Spleen (tissue), 11 donors: ENCODE data around the gene FOXJ1. TPM values are rescaled to one million over a fixed set of nuclear protein-coding genes. Genes with fewer than 3 reads are reported as not detected.

ENCODE experiments used
- DNase-seq: peaks from one replicate; pipeline ENCODE4 v3.0.0-alpha.2; 2020
- H3K27ac ChIP-seq, 8 donors: fragments of 200-600 bp; sonication (generic) in 7 of 8; 1 replicate in 4 of 8; 2 replicates in 4 of 8; pipeline versions ENCODE4 v1.5.0 to v1.8.0; 2016 to 2021; ENCODE audit warnings: inconsistent platforms in 4 of 8, mild to moderate bottlenecking in 4 of 8, moderate library complexity in 1 of 8
- H3K27me3 ChIP-seq, 7 donors: fragments of 200-600 bp; sonication (generic) in 6 of 7; replicated peaks in 1 of 7; 1 replicate in 4 of 7; 2 replicates in 3 of 7; pipeline versions ENCODE4 v1.5.0 to v1.8.0; 2016 to 2021; ENCODE audit warnings: inconsistent platforms in 3 of 7, mild to moderate bottlenecking in 1 of 7
- H3K36me3 ChIP-seq, 6 donors: fragments of 200-600 bp; sonication (generic) in 5 of 6; 1 replicate in 4 of 6; 2 replicates in 2 of 6; pipeline versions ENCODE4 v1.5.0 to v1.8.0; 2016 to 2021; ENCODE audit warnings: inconsistent platforms in 2 of 6
- H3K4me1 ChIP-seq, 6 donors: fragments of 200-600 bp; sonication (generic) in 5 of 6; 1 replicate in 3 of 6; 2 replicates in 3 of 6; pipeline versions ENCODE4 v1.5.0 to v1.8.0; 2016 to 2021; ENCODE audit warnings: inconsistent platforms in 3 of 6
- H3K4me3 ChIP-seq, 8 donors: fragments of 200-600 bp; sonication (generic) in 7 of 8; 1 replicate in 4 of 8; 2 replicates in 4 of 8; pipeline versions ENCODE4 v1.5.0 to v1.8.0; 2016 to 2021; ENCODE audit warnings: inconsistent platforms in 4 of 8, mild to moderate bottlenecking in 4 of 8, moderate library complexity in 2 of 8
- H3K9me3 ChIP-seq, 8 donors: fragments of 200-600 bp; sonication (generic) in 7 of 8; 1 replicate in 4 of 8; 2 replicates in 4 of 8; pipeline versions ENCODE4 v1.5.0 to v1.8.0; 2016 to 2021; ENCODE audit warnings: inconsistent platforms in 4 of 8
- POLR2A ChIP-seq, 3 donors: fragments of 450-650 bp; IDR thresholded peaks; one replicate each; pipeline ENCODE4 v1.5.1; 2017; ENCODE audit warnings: antibody characterized with exemption in 3 of 3, mild to moderate bottlenecking in 1 of 3
- POLR2AphosphoS5 ChIP-seq, 3 donors: sonication (generic); formaldehyde crosslinking; IDR thresholded peaks; one replicate each; pipeline ENCODE4 v1.5.1; 2017; ENCODE audit warnings: antibody characterized with exemption in 3 of 3
- WGBS, 5 donors: extraction: QIAGEN DNeasy Blood & Tissue Kit in 3 of 5; methylation state at CpG; one replicate each; pipeline versions ENCODE4 v1.1.5 to v1.1.7; 2013 to 2018; 5-methylcytosine and 5-hydroxymethylcytosine counted together
- intact Hi-C: fragments of 100-400 bp; cut with DNase I; formaldehyde crosslinking; loops from one replicate; pipeline ENCODE4 v1.15.0; 2023; ENCODE audit warnings: low total_unique reads
- polyA plus RNA-seq, 3 donors: library from polyadenylated mRNA; stranded (reverse); fragments of 200-250 nt; gene quantifications; one replicate each; pipeline ENCODE4 v1.2.1, GENCODE V29; 2013
- total RNA-seq, 7 donors: library from RNA; depleted of rRNA in 3 of 7; stranded (reverse); fragments of >200 nt in 3 of 7; fragmentation: NEBNext Ultra II Directional in 4 of 7; extraction: Animal tissue kit (Norgen Biotek cat#: 25700) in 4 of 7; gene quantifications; one replicate each; pipeline versions ENCODE4 v1.1.0 to v1.2.1, GENCODE V29; 2016 to 2021
- TF ChIP-seq, protein P1 (sequence below), 11 experiments: fragments of 200-600 bp in 7 of 11; fragments of 450-650 bp in 4 of 11; sonication (generic) in 4 of 11; IDR thresholded peaks in 8 of 11; conservative IDR thresholded peaks in 3 of 11; 1 replicate in 7 of 11; 2 replicates in 4 of 11; pipeline versions ENCODE4 v1.4.0 to v1.8.0; 2016 to 2021; ENCODE audit warnings: antibody characterized with exemption in 11 of 11, inconsistent platforms in 4 of 11, mild to moderate bottlenecking in 1 of 11
- donor health status: healthy with polysubstance abuse.
- donor health status: DM: no; HTN: no; CAD: no; lungs with moderate emphysema.
- donor health status: DM: no; HTN: no; CAD: no.
- donor health status: Bipolar disorder and iron deficiency.
- donor health status: healthy.
- donor health status: DM: no; HTN: no; CAD: no.
- donor health status: DM: yes; HTN: yes; CAD: no.

FOXJ1 gene
- total and polyA plus RNA-seq, 10 donors = 0.05 to 0.13 TPM; not detected in 8

- no peaks in the 10 kb centered on the region for H3K27me3 ChIP-seq
- TF ChIP-seq, protein P1, sequence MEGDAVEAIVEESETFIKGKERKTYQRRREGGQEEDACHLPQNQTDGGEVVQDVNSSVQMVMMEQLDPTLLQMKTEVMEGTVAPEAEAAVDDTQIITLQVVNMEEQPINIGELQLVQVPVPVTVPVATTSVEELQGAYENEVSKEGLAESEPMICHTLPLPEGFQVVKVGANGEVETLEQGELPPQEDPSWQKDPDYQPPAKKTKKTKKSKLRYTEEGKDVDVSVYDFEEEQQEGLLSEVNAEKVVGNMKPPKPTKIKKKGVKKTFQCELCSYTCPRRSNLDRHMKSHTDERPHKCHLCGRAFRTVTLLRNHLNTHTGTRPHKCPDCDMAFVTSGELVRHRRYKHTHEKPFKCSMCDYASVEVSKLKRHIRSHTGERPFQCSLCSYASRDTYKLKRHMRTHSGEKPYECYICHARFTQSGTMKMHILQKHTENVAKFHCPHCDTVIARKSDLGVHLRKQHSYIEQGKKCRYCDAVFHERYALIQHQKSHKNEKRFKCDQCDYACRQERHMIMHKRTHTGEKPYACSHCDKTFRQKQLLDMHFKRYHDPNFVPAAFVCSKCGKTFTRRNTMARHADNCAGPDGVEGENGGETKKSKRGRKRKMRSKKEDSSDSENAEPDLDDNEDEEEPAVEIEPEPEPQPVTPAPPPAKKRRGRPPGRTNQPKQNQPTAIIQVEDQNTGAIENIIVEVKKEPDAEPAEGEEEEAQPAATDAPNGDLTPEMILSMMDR (IDR thresholded peaks at IDR 0.05 in 8 of 11, conservative IDR thresholded peaks at IDR 0.05 in 3 of 11) = no peak
- no peak for TF ChIP-seq POLR2A (IDR thresholded peaks at IDR 0.05)
- no peak overlapping the region for H3K4me3 ChIP-seq
- no peak for DNase-seq
- no peaks in the 10 kb centered on the region for H3K9me3 ChIP-seq
- intact Hi-C loops = no loop called here
- peaks cover 3 to 100% (median 95%) of the 10 kb centered on the region in 6 donors for H3K36me3 ChIP-seq
- 93 to 95% (median 95%) methylated on average over 20 to 32 of the region's 32 CpGs for WGBS, 5 donors
- H3K27ac ChIP-seq = no peak overlapping the region
- peaks cover 0 to 9% (median 0%) of the 10 kb centered on the region in 6 donors for H3K4me1 ChIP-seq
Observed at GRCh38 chr17:76089680-76090516, 51.1 kb downstream of the FOXJ1 start.

DNA sequence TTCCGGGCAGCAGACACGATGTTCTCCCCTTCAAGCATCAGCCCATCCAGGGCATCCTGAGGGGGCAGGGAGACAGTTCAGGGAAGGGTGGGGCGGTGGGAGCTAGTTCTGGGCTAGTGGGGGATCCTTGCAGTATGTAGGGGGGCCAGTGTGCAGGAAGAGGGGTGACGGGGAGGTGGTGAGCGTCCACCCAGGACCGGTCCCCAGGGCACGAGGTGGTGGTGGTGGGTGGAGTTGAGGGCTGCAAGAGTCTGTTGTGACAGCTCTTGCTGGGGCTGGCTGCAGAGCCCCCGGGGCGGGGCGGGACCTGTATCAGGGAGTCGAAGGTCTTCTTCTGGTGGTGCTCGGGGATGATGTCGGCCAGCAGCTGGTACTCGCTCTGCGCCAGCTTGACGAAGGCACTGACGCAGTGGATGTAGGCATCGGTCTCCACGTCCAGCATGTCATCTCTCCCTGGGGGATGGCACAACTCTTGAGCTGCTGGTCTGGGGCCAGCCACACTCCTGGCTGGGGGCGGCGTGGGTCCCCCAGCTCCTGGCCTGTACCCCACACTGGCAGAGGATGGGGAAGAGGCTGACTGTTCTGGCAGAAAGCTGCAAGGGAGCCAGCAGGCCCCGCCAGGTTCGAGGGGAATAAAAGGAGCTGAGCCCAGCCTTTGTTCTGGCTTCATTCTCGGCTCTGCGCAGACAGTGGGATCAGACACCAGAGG is 52.0 kb downstream of the FOXJ1 start:
- Histone ChIP-seq H3K36me3 (peaks cover 3 to 100% (median 95%) of the 10 kb centered on the region in 6 donors), H3K27ac (no peak overlapping the region), H3K4me1 (peaks cover 0 to 9% (median 0%) of the 10 kb centered on the region in 6 donors), H3K9me3 (no peaks in the 10 kb centered on the region), H3K4me3 (no peak overlapping the region), H3K27me3 (no peaks in the 10 kb centered on the region)
- TF ChIP-seq POLR2A (IDR thresholded peaks at IDR 0.05) (no peak), POLR2AphosphoS5 (IDR thresholded peaks at IDR 0.05) (no peak)
- TF ChIP-seq, protein P1 (IDR thresholded peaks at IDR 0.05 in 8 of 11, conservative IDR thresholded peaks at IDR 0.05 in 3 of 11) = no peak
- 93 to 96% (median 96%) methylated on average over 24 to 25 of the region's 25 CpGs for whole genome bisulfite sequencing, 5 donors
- DNase-seq = peak; percentile 66
- intact Hi-C loops = no loop called here

GRCh38 chr17:76088041-76088867 is 52.8 kb downstream of the FOXJ1 start:
- intact Hi-C loops = no loop called here
- Histone ChIP-seq H3K4me1 (peaks cover 0 to 9% (median 0%) of the 10 kb centered on the region in 6 donors), H3K4me3 (no peak overlapping the region), H3K27me3 (no peaks in the 10 kb centered on the region), H3K9me3 (no peaks in the 10 kb centered on the region), H3K27ac (no peak overlapping the region), H3K36me3 (peaks cover 3 to 100% (median 95%) of the 10 kb centered on the region in 6 donors)
- TF ChIP-seq, protein P1 (IDR thresholded peaks at IDR 0.05 in 8 of 11, conservative IDR thresholded peaks at IDR 0.05 in 3 of 11) = no peak
- TF ChIP-seq POLR2A (IDR thresholded peaks at IDR 0.05) = no peak
- WGBS, 5 donors = 88 to 96% (median 89%) methylated on average over 18 to 25 of the region's 25 CpGs
- no peak for DNase-seq
